Forelimb muscle (tissue), 1 donor: Measurements from ENCODE around the gene ATP8B4. TPM values are rescaled to one million over a fixed set of nuclear protein-coding genes. Genes with fewer than 3 reads are reported as not detected.

Source experiments
- DNase-seq: peaks from one replicate; pipeline ENCODE4 v3.0.0-alpha.2; 2013; ENCODE audit warnings: low read depth
- polyA plus RNA-seq: library from polyadenylated mRNA; unstranded; fragments of 120-200 nt; gene quantifications from one replicate; pipeline ENCODE4 v1.2.1, GENCODE V29; 2013; ENCODE audit not compliant: insufficient read length

Gene ATP8B4
- polyA plus RNA-seq, 1 donor, result 1.9 TPM

- DNase-seq, result no peak
Measured at GRCh38 chr15:49814709-49815108, 304.3 kb downstream of the ATP8B4 start.

- DNase-seq, result no peak
Measured at GRCh38 chr15:49813625-49814024, 305.4 kb downstream of the ATP8B4 start.

- DNase-seq, result peak; percentile 62
Measured at GRCh38 chr15:49810720-49811119, 308.3 kb downstream of the ATP8B4 start.

- no peak for DNase-seq
Measured at GRCh38 chr15:49809894-49810609, 309.0 kb downstream of the ATP8B4 start.

DNA sequence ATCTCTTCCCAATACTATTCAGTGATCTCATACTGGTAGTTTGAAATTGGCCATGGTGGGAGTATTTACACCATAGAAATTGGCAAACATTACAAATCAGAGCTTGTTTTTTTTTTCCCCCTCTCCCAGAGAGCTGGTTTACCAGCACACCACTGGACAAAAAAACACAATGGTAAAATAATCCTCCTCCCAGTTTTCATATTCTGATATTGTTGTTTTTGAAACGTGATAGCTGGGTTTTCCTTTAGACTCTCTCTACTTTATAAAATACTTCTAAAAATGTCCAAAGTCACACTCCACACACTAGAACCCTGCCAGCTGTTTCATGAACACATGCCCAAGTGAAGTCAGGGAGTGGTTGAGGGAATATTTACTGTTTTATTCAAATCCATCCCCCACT lies 310.7 kb downstream of the ATP8B4 start:
- DNase-seq, result no peak

Other genes with a start within 250 kb of the ATP8B4 start
- 0.09 TPM for gene SLC27A2, start 63.0 kb upstream of the ATP8B4 start, polyA plus RNA-seq
- 1.2 TPM for gene HDC, start 146.5 kb upstream of the ATP8B4 start, polyA plus RNA-seq
- gene GABPB1, start 236.0 kb upstream of the ATP8B4 start, polyA plus RNA-seq, result 16.2 TPM